Natural killer cell (primary cell): ENCODE data around the gene GYG1. TPM values are rescaled to one million over a fixed set of nuclear protein-coding genes. Genes with fewer than 3 reads are reported as not detected.

ENCODE experiments used
- ATAC-seq, 3 donors: fragments of 150-1000 bp in 2 of 3; fragments of 200-7000 bp in 1 of 3; cut with Tn5 transposase; 1 replicate in 1 of 3; 2 replicates in 2 of 3; pipeline ENCODE4 v1.10.0; 2021; ENCODE audit warnings: mild to moderate bottlenecking in 2 of 3, moderate library complexity in 2 of 3
- DNase-seq, 2 donors: peaks; one replicate each; pipeline versions ENCODE4 v3.0.0 to v3.0.0-alpha.2; 2013 to 2021; ENCODE audit warnings: mixed read lengths in 1 of 2
- H3K27ac ChIP-seq: one replicate; pipeline ENCODE4 v1.5.1; 2013; ENCODE audit warnings: mild to moderate bottlenecking, low read length
- H3K27me3 ChIP-seq: one replicate; pipeline ENCODE4 v1.6.1; 2013; ENCODE audit warnings: low read length; ENCODE audit not compliant: control insufficient read depth, insufficient read depth
- H3K36me3 ChIP-seq: one replicate; pipeline ENCODE4 v1.6.1; 2013; ENCODE audit warnings: low read length; ENCODE audit not compliant: control insufficient read depth, insufficient read depth
- H3K4me1 ChIP-seq: one replicate; pipeline ENCODE4 v1.6.1; 2013; ENCODE audit warnings: low read length; ENCODE audit not compliant: control insufficient read depth, insufficient read depth
- H3K4me3 ChIP-seq: one replicate; pipeline ENCODE4 v1.5.1; 2013; ENCODE audit warnings: low read length
- H3K9me3 ChIP-seq: one replicate; pipeline ENCODE4 v1.6.1; 2013; ENCODE audit warnings: low read length; ENCODE audit not compliant: control insufficient read depth, insufficient read depth
- H3K27ac Mint-ChIP-seq, 2 donors: one replicate each; pipeline ENCODE4 v1.8.0; 2022; ENCODE audit warnings: mild to moderate bottlenecking in 2 of 2, mixed read lengths in 2 of 2, moderate library complexity in 1 of 2
- H3K27me3 Mint-ChIP-seq, 2 donors: one replicate each; pipeline ENCODE4 v1.8.0; 2022; ENCODE audit warnings: low read depth in 2 of 2, mixed read lengths in 2 of 2
- H3K36me3 Mint-ChIP-seq: one replicate; pipeline ENCODE4 v1.8.0; 2022; ENCODE audit warnings: mixed read lengths
- H3K4me1 Mint-ChIP-seq, 2 donors: one replicate each; pipeline ENCODE4 v1.8.0; 2022; ENCODE audit warnings: mixed read lengths in 2 of 2
- H3K4me3 Mint-ChIP-seq: one replicate; pipeline ENCODE4 v1.8.0; 2022; ENCODE audit warnings: mild to moderate bottlenecking, moderate library complexity, mixed read lengths
- H3K9me3 Mint-ChIP-seq, 2 donors: one replicate each; pipeline ENCODE4 v1.8.0; 2022; ENCODE audit warnings: mixed read lengths in 2 of 2
- CTCF ChIP-seq: fragments of 200-600 bp; IDR thresholded peaks from one replicate; pipeline ENCODE4 v1.8.0; 2022; ENCODE audit warnings: antibody characterized with exemption
- WGBS: methylation state at CpG from one replicate; pipeline ENCODE4 v1.1.7; 2013; ENCODE audit warnings: missing lambda C conversion rate; ENCODE audit not compliant: insufficient coverage; 5-methylcytosine and 5-hydroxymethylcytosine counted together
- intact Hi-C: fragments of 100-400 bp; cut with micrococcal nuclease; formaldehyde crosslinking; loops from one replicate; pipeline ENCODE4 v1.14.2; 2022
- total RNA-seq, 4 donors: library from RNA; stranded (reverse); fragments of 120-200 nt in 1 of 4; gene quantifications; one replicate each; pipeline versions ENCODE4 v1.2.3 to v1.2.4, GENCODE V29; 2013 to 2022

The GYG1 gene
- total RNA-seq, 3 donors from 2014 or later (not counting 1 experiment from before 2014, with no cell fraction given), result 46.6 to 56.5 (median 49.6) TPM

- Histone ChIP-seq H3K27me3 (no peaks in the 10 kb centered on the region), H3K4me1 (no peaks in the 10 kb centered on the region), H3K27ac (no peak overlapping the region), H3K4me3 (no peak overlapping the region), H3K9me3 (no peaks in the 10 kb centered on the region), H3K36me3 (peaks cover 43% of the 10 kb centered on the region)
- Mint-ChIP-seq H3K27ac (no peak overlapping the region), H3K36me3 (peaks cover 15% of the 10 kb centered on the region), H3K4me3 (no peak overlapping the region), H3K4me1 (peaks cover 26 to 41% of the 10 kb centered on the region in 2 donors), H3K9me3 (no peaks in the 10 kb centered on the region), H3K27me3 (no peaks in the 10 kb centered on the region)
- intact Hi-C loops, result no loop called here
- 98% methylated on average over 4 of the region's 4 CpGs for WGBS
- no peak for DNase-seq
- ATAC-seq, result no peak
- no peak for TF ChIP-seq CTCF
Observed at GRCh38 chr3:149019580-149019979, 28.2 kb downstream of the GYG1 start.

GRCh38 chr3:149020196-149020838, 29.0 kb downstream of the GYG1 start:
- ATAC-seq (no peak), DNase-seq (no peak)
- Mint-ChIP-seq H3K9me3 (no peaks in the 10 kb centered on the region), H3K36me3 (peaks cover 20% of the 10 kb centered on the region), H3K4me3 (no peak overlapping the region), H3K27me3 (no peaks in the 10 kb centered on the region), H3K27ac (peak overlapping the region in 1 of 2 donors; percentile 20), H3K4me1 (peaks cover 21 to 34% of the 10 kb centered on the region in 2 donors)
- Histone ChIP-seq H3K27ac (no peak overlapping the region), H3K27me3 (no peaks in the 10 kb centered on the region), H3K4me1 (no peaks in the 10 kb centered on the region), H3K9me3 (no peaks in the 10 kb centered on the region), H3K4me3 (no peak overlapping the region), H3K36me3 (peaks cover 50% of the 10 kb centered on the region)
- TF ChIP-seq CTCF, result no peak
- intact Hi-C loops, result no loop called here
- 95% methylated on average over 2 of the region's 3 CpGs for WGBS

GRCh38 chr3:149020839-149021252, 29.5 kb downstream of the GYG1 start:
- Mint-ChIP-seq H3K27ac (peak overlapping the region in 1 of 2 donors; percentile 20), H3K36me3 (peaks cover 20% of the 10 kb centered on the region), H3K9me3 (no peaks in the 10 kb centered on the region), H3K4me1 (peaks cover 15 to 29% of the 10 kb centered on the region in 2 donors), H3K27me3 (no peaks in the 10 kb centered on the region), H3K4me3 (no peak overlapping the region)
- no peaks in the 10 kb centered on the region for H3K9me3 ChIP-seq
- H3K27ac ChIP-seq, result no peak overlapping the region
- H3K4me3 ChIP-seq, result no peak overlapping the region
- no peak for TF ChIP-seq CTCF
- no peaks in the 10 kb centered on the region for H3K27me3 ChIP-seq
- H3K4me1 ChIP-seq, result no peaks in the 10 kb centered on the region
- no peak for ATAC-seq
- no peak for DNase-seq
- whole genome bisulfite sequencing, result 74% methylated on average over 4 of the region's 4 CpGs
- intact Hi-C loops, result no loop called here
- peaks cover 53% of the 10 kb centered on the region for H3K36me3 ChIP-seq

GRCh38 chr3:149021830-149022229, 30.5 kb downstream of the GYG1 start:
- H3K27ac Mint-ChIP-seq, result peak overlapping the region in 1 of 2 donors; percentile 10
- H3K4me1 Mint-ChIP-seq, result peaks cover 7 to 23% of the 10 kb centered on the region in 2 donors
- H3K4me3 Mint-ChIP-seq, result no peak overlapping the region
- WGBS, result no CpG with 5 or more reads among the region's 1 CpG
- H3K36me3 Mint-ChIP-seq, result peaks cover 24% of the 10 kb centered on the region
- DNase-seq, result no peak
- no peaks in the 10 kb centered on the region for H3K9me3 Mint-ChIP-seq
- TF ChIP-seq CTCF, result no peak
- intact Hi-C loops, result no loop called here
- H3K4me1 ChIP-seq, result no peaks in the 10 kb centered on the region
- H3K27me3 Mint-ChIP-seq, result no peaks in the 10 kb centered on the region
- H3K27me3 ChIP-seq, result no peaks in the 10 kb centered on the region
- peaks cover 59% of the 10 kb centered on the region for H3K36me3 ChIP-seq
- no peaks in the 10 kb centered on the region for H3K9me3 ChIP-seq
- H3K27ac ChIP-seq, result no peak overlapping the region
- no peak for ATAC-seq
- no peak overlapping the region for H3K4me3 ChIP-seq
